ENCODE results near the gene DYNC1H1.

DNA sequence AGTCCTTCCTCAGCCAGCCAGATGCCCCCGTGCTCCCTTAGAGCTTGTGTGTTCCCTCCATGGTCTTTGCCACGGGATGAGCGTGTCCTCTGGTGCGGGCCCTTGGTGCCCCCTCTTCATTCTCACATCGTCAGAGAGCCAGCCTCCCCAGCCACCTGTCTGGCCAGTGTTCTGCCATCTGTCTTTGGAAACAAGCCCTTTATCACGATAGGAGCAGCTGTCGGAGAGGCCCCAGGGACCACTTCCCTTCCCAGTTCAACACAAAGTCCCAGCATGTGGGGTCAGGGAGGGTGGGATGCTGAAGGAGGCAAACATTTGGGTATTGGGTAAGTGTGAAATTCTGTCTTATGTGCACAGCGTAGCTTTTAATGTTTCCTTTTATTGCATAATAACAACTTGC is 44.5 kb downstream of the DYNC1H1 start:
- no peak for TF ChIP-seq POLR2A (IDR thresholded peaks at IDR 0.05)
- TF ChIP-seq, protein P1, sequence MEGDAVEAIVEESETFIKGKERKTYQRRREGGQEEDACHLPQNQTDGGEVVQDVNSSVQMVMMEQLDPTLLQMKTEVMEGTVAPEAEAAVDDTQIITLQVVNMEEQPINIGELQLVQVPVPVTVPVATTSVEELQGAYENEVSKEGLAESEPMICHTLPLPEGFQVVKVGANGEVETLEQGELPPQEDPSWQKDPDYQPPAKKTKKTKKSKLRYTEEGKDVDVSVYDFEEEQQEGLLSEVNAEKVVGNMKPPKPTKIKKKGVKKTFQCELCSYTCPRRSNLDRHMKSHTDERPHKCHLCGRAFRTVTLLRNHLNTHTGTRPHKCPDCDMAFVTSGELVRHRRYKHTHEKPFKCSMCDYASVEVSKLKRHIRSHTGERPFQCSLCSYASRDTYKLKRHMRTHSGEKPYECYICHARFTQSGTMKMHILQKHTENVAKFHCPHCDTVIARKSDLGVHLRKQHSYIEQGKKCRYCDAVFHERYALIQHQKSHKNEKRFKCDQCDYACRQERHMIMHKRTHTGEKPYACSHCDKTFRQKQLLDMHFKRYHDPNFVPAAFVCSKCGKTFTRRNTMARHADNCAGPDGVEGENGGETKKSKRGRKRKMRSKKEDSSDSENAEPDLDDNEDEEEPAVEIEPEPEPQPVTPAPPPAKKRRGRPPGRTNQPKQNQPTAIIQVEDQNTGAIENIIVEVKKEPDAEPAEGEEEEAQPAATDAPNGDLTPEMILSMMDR (IDR thresholded peaks at IDR 0.05): no peak
- TF ChIP-seq EP300 (IDR thresholded peaks at IDR 0.05): no peak

Measured in gastroesophageal sphincter (tissue), 3 donors.